Activated T-cell treated with anti-CD3 and anti-CD28 coated beads, Interleukin-2, amount 50 U/mL, for 1 hour (primary cell): Measurements from ENCODE around the gene CMTM4.
A peak's percentile ranks its signal among the peaks of the same experiment; 100 is the strongest.
"Not testable (repeated sequence)": the region's sequence is repeated elsewhere in the genome, so short reads cannot be mapped to it uniquely, and the experiment has no call there.

Experiments used
- DNase-seq: peaks from one replicate; pipeline ENCODE4 v3.0.0-alpha.2; 2020

The CMTM4 gene

DNA sequence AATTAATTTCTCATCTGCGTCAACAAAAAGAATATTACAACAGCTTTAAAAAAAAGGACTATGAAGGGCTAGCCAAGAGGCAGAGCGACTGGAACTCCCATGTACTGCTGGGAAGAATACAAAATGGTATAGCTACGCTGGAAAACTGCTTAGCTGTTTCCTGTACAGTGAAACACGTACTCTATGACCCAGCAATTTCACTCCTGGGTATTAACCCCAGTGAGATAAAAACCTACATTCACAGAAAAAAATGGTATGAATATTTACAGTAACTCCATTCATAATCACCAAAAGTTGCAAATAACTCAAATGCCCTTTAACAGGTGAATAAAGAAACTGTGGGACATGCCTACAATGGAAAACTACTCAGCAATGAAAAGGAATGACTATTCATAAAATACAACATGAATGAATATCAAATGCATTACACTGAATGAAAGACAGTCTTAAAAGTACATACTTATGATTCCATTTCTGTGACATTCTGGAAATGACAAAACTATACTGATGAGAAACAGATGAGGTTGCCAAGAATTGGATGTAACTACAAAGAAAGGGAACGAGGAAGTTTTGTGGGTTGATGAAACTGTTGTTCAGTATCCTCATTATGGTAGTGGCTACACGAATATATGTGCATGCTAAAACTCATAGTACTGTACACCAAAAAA, 27.6 kb downstream of the CMTM4 start:
- DNase-seq = no peak

DNA sequence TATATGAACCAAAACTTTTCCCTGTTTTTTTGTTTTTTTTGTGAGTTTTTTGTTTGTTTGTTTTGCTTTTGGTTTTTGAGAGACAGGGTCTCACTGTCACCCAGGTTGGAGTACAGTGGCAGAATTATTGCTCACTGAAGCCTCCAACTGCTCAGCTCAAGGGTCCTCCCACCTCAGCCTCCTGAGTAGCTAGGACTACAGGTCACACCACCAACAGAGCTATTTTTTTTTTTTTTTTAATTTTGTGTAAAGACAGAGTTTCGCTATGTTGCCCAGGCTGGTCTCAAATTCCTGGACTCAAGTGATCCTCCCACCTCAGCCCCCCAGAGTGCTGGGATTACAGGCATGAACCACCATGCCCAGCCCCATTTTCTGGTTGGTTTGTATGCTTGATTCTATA, 28.6 kb downstream of the CMTM4 start:
- DNase-seq = no peak

GRCh38 chr16:66662445-66663194, 33.9 kb downstream of the CMTM4 start:
- DNase-seq = no peak

DNA sequence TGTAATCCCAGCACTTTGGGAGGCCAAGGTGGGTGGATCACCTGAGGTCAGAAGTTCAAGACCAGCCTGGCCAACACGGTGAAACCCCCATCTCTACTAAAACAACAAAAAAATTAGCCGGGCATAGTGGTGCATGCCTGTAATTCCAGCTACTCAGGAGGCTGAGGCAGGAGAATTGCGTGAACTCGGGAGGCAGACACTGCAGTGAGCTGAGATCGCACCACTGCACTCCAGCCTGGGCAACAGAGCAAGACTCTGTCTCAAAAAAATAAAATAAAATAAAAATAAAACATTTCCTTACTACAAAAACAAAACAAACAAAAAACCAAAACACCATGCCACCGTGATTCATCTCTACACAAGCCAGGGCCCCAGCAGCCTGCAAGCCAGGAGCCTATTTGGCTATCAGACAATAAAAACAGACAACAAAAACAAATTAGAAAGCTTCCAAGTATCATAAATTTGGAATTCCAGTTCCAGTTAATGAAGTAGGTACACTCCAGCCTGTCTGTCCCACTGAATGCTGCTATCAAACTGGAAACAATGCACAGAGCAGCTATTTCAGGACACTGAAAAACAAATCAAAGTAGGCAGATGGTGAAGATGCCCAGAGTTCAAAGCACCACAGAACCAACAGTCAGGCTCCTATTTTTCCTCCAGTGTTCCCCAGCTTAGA, 34.7 kb downstream of the CMTM4 start:
- not testable (repeated sequence) for DNase-seq

GRCh38 chr16:66661210-66661560, 35.4 kb downstream of the CMTM4 start:
- no peak for DNase-seq

DNA sequence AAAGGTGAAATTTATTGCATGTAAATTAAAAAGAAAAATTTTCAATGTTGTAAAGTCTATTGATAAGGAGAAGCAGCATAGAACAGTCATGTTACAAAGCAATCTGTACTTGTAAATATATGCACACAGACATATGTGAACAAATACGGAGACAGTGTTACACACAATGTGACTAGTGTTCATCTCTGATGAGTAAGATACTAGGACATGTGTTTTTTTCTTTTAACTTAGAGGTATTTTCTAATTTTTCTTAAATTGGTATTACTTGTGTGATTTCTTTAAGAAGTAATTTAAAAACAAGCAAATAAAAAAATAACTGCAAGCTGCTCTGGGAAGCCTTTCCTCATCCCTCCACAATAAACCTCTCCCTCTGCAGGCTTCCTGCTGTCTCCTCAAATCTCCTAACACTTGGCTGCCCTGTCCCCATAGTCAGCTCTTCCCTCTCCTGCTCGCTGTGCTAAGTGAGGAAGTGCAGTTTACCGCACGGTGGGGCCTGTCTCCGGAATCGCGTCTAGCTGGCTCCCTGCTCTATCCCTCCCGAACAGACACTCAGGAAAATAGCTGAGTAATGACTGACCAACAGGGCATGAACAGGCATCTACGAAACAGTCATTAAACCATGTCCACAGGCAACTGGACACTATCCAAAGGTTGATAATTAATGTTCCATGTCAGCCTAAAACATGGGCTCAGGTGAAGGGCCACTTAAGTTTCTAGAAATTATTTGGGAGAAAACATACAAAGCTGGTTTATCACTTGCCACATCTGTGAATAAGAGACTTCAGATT, 35.9 kb downstream of the CMTM4 start:
- DNase-seq = no peak

DNA sequence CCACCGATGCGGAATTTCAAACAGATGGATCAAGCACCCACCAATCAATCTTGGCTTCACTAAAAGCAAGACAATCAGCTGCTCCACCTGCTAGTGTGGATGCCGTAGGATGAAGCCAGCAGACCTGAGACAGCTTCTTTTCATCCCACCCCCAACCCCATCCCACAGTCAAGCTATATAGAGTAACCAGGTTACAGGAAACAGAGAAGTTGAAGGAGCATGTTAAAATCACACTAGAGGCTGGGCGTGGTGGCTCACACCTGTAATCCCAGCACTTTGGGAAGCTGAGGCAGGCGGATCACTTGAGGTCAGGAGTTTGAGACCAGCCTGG, 37.7 kb downstream of the CMTM4 start:
- DNase-seq = no peak

GRCh38 chr16:66658143-66658859, 38.2 kb downstream of the CMTM4 start:
- no peak for DNase-seq

GRCh38 chr16:66656547-66656946, 40.0 kb downstream of the CMTM4 start:
- DNase-seq = no peak

DNA sequence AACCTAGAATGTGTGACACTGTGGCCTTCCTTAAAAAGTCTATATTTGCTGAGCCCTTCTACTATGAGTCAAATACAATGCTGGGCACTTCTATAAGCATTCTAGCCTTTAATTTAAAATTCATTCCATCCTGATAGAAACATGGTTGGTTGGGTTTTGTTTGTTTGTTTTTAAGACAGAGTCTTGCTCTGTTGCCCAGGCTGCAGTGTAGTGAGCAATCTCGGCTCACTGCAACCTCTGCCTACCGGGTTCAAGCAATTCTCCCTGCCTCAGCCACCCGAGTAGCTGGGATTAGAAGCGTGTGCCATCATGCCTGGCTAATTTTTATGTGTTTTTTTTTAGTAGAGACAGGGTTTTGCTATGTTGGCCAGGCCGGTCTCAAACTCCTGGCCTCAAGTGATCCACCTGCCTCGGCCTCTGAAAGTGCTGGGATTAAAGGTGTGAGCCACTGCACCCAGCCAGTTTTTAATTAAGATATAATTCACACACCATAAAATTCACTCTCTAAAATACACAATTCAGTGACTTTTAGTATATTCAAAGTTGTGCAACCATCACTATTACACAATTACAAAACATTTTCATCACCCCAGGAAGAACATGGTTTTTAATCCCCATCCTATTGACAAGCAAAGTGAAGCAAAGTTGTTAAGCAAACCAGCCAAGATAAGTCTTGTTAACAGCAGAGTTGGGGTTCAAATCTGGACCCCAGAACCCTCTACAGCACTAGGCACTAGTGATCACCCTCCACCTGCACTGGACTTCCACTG, 42.8 kb downstream of the CMTM4 start:
- no peak for DNase-seq

DNA sequence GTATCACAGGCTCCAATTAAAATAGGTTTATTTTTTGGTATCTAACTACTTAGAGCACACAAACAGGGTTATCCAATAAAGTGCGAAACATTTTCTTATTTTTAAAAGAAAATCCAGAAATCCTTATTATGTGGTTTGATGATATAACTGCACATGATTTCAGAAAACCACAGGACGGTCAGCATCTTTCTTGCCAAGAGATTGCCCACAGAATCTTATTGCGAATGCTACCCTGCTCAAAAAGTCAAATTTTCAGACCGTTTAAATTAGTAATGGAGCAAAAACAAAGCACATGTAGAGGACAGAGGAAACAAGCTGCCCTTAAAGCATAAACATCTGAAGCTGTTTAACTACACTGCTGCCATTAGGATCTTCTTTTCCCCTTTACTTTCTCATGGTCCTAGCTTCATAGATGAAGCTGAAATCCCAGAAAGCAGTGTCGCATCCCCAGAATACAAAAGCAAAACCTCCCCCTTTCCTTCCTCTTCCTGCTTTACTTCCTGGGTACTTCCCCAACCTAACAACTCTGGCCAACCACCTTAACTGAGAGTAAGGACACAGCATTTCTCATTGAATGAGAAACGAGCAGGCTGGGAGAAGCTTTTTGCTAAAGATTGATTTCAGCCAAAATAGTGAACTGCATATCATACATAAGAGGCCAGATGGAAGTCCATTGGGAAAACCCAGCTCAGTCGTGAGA, 43.7 kb downstream of the CMTM4 start:
- DNase-seq = no peak

DNA sequence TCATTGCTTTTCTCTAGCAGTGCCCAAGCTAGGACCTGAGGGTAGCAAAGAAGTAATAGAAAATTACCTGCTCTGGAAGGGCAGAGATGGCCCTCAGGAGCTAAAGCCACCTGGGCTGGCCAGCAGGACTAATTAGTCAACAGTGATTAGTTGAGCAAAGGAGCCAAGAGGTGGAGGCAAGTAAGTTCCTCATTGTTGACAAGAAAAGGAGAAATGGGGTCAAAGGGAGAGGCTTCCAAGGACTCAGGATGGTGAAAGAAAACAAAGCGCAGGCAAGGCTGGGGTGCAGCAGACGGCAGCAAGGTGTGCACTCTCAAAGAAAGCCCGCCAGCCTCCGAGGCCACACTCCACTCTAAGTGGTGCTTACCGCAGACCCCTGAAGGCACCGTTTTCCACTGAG, 44.6 kb downstream of the CMTM4 start:
- DNase-seq = no peak

- no peak for DNase-seq
Observed at GRCh38 chr16:66651474-66651765, 45.1 kb downstream of the CMTM4 start.

GRCh38 chr16:66650707-66651473, 45.7 kb downstream of the CMTM4 start:
- DNase-seq = peak; percentile 66

DNA sequence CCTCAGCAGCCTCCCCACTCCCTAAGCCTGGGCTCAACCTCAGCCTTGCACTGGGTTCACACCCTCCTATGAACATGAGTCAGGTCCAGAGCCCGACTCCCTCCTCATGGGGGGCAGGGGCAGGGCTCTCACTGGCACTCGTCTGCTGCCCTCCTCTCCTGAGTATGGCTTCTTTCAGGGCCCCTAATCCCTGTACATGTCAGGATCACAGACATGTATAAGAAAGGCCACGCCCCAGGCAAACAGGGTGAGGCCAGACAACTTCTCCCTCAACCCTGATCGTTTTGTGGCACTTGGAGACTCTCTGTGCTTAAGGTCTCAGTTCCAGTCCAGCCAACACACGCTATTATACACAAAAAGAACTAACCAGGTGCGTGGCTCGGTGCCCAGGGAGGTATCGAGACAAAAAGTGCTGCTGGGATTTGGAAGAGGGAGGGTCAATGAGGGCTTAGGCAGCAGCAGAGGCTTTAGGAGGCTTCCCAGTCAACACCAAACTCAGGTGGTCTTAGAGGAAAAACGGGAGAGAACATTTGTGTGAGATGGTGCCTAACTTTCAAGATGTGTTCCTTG, 46.8 kb downstream of the CMTM4 start:
- no peak for DNase-seq

- no peak for DNase-seq
Observed at GRCh38 chr16:66649167-66649566, 47.4 kb downstream of the CMTM4 start.

GRCh38 chr16:66647866-66648265, 48.7 kb downstream of the CMTM4 start:
- no peak for DNase-seq

- no peak for DNase-seq
Observed at GRCh38 chr16:66641387-66641786, 55.2 kb downstream of the CMTM4 start.

DNA sequence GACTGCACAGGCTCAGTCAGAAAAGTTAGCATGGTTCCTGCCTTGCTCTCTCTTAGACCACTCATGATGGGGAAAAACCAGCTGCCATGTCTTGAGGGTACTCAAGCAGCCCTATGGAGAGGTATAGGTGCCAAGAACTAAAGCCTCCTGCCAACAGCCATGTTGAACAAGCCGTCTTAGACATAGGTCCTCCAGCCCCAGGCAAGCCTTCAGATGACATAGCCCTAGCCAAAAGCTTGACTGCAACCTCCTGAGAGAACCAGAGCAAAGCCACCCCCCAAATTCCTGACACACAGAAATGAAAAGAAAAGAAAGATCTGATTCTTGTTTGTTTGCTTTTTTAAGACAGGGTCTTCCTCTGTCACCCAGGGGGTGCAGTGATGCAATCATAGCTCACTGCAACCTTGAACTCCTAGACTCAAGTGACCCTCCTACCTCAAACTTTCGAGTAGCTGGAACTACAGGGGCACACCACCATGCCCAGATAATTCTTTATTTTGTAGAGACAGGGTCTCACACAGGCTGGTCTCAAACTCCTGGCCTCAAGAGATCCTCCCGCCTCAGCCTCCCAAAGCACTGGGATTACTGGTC, 55.7 kb downstream of the CMTM4 start:
- DNase-seq = no peak
